IMR-90 (cell line): ENCODE measurements around the gene KRT16.

ENCODE experiments used
- CEBPB ChIP-seq: IDR thresholded peaks from 2 replicates; pipeline ENCODE4 v1.6.1; 2012; ENCODE audit warnings: low read depth, low read length, improper control_type of control experiment
- CHD1 ChIP-seq: IDR thresholded peaks from 2 replicates; pipeline ENCODE4 v1.6.1; 2012; ENCODE audit warnings: low read depth, low read length, improper control_type of control experiment
- CTCF ChIP-seq: conservative IDR thresholded peaks from 2 replicates; pipeline ENCODE4 v1.5.1; 2012; ENCODE audit warnings: mild to moderate bottlenecking, low read depth, low read length, improper control_type of control experiment
- ELK1 ChIP-seq: fragments of 150-350 bp; IDR thresholded peaks from 2 replicates; pipeline ENCODE4 v1.6.1; 2016; ENCODE audit warnings: low read depth, mild to moderate bottlenecking, low read length, moderate library complexity, borderline replicate concordance
- FOS ChIP-seq: fragments of 150-350 bp; IDR thresholded peaks from 2 replicates; pipeline ENCODE4 v1.6.1; 2016; ENCODE audit warnings: low read depth, low read length
- MAZ ChIP-seq: IDR thresholded peaks from 2 replicates; pipeline ENCODE4 v1.6.1; 2012; ENCODE audit warnings: low read depth, mild to moderate bottlenecking, low read length, improper control_type of control experiment, moderate library complexity, borderline replicate concordance
- POLR2A ChIP-seq: IDR thresholded peaks from 2 replicates; pipeline ENCODE4 v1.6.1; 2012; ENCODE audit warnings: mild to moderate bottlenecking, low read depth, low read length
- RFX5 ChIP-seq: IDR thresholded peaks from 2 replicates; pipeline ENCODE4 v1.8.0; 2012; ENCODE audit warnings: low read depth, mild to moderate bottlenecking, low read length, moderate library complexity
- SMC3 ChIP-seq: fragments of 150-350 bp; IDR thresholded peaks from 2 replicates; pipeline ENCODE4 v1.6.1; 2016; ENCODE audit warnings: low read depth, mild to moderate bottlenecking, antibody characterized with exemption, low read length, moderate library complexity

DNA sequence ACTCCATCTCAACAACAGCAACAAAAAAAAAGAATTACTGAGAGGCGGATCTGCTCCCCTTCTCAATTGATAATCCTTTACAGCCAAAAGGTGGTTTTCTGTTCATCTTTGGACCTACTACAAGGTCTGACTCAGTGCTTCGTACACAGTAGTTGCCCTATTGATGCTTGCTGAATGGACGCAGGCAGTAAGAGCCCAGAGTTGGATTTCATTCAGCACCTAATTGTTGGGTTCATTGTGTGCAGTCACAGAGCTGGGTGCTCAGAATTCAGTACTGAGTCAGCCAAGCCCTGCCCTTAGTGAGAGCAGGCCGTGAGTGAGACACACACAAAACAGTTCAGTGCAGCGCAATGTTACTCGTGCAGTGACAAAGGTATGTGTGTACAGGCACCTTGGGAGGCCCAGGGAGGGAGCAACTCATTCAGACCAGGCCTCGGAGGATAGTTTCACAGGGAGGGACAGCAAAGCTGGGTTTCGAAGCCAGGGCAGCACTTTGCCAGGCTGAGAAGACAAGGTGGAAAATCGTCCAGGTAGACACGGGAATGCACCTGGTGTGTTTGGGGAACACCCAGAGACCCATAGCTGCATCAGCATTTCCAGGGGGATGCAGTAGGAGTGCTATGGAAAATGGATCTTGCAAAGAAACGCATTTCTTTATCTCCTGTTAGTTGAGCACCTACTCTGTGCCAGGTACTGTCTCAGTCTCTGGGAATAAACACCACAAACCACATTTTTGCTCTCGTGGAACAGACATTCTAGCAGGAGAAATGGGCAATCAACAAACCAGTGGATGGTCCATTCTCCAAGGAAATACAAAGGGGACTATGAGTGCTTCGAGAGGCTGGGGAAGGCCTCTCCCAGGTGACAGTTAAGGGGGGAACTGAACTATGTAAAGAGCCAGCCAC is 29.9 kb upstream of the KRT16 start:
- no peak for TF ChIP-seq CTCF
- no peak for TF ChIP-seq POLR2A
- TF ChIP-seq FOS, result no peak
- TF ChIP-seq SMC3, result no peak
- no peak for TF ChIP-seq ELK1
- no peak for TF ChIP-seq CEBPB
- no peak for TF ChIP-seq RFX5
- TF ChIP-seq CHD1, result no peak
- TF ChIP-seq MAZ, result no peak
